HL-60 (cell line): ENCODE results near the gene TFF2.

Experiments
- GABPA ChIP-seq: IDR thresholded peaks from 2 replicates; pipeline ENCODE4 v1.6.1; 2012; ENCODE audit warnings: low read depth
- POLR2AphosphoS5 ChIP-seq: IDR thresholded peaks from 2 replicates; pipeline ENCODE4 v1.6.1; 2012; ENCODE audit warnings: low read depth
- SPI1 ChIP-seq: IDR thresholded peaks from 2 replicates; pipeline ENCODE4 v1.6.1; 2012; ENCODE audit warnings: low read depth, mild to moderate bottlenecking, borderline replicate concordance
- TF ChIP-seq, protein P1 (sequence below): IDR thresholded peaks from one replicate; pipeline ENCODE4 v1.5.1; 2011; ENCODE audit warnings: low read length, control low read depth, inconsistent platforms; ENCODE audit not compliant: insufficient read depth
- TF ChIP-seq, protein P2 (sequence below): IDR thresholded peaks from 2 replicates; pipeline ENCODE4 v1.6.1; 2012; ENCODE audit warnings: low read depth; ENCODE audit not compliant: insufficient replicate concordance

DNA sequence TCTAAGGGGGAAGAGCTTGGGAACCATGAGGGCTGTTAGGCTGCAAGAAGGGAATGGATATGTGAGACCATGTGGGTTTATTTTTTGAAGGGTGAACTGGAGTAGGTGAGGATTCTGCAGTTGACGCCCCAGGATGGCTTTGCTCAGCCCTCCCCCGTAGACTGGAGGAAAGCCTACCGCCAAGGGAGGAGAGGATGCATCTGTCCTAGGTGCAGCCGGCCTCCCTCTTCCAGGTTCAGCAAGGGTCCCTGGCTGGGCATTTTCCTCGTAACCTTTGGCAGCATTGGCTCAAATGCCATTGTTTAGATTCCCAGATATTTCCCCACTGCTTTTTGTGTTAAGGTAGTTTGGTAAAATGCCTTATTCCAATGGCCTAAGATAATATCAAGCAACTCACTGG, 52.1 kb downstream of the TFF2 start:
- TF ChIP-seq, protein P1, sequence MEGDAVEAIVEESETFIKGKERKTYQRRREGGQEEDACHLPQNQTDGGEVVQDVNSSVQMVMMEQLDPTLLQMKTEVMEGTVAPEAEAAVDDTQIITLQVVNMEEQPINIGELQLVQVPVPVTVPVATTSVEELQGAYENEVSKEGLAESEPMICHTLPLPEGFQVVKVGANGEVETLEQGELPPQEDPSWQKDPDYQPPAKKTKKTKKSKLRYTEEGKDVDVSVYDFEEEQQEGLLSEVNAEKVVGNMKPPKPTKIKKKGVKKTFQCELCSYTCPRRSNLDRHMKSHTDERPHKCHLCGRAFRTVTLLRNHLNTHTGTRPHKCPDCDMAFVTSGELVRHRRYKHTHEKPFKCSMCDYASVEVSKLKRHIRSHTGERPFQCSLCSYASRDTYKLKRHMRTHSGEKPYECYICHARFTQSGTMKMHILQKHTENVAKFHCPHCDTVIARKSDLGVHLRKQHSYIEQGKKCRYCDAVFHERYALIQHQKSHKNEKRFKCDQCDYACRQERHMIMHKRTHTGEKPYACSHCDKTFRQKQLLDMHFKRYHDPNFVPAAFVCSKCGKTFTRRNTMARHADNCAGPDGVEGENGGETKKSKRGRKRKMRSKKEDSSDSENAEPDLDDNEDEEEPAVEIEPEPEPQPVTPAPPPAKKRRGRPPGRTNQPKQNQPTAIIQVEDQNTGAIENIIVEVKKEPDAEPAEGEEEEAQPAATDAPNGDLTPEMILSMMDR = no peak
- TF ChIP-seq, protein P2, sequence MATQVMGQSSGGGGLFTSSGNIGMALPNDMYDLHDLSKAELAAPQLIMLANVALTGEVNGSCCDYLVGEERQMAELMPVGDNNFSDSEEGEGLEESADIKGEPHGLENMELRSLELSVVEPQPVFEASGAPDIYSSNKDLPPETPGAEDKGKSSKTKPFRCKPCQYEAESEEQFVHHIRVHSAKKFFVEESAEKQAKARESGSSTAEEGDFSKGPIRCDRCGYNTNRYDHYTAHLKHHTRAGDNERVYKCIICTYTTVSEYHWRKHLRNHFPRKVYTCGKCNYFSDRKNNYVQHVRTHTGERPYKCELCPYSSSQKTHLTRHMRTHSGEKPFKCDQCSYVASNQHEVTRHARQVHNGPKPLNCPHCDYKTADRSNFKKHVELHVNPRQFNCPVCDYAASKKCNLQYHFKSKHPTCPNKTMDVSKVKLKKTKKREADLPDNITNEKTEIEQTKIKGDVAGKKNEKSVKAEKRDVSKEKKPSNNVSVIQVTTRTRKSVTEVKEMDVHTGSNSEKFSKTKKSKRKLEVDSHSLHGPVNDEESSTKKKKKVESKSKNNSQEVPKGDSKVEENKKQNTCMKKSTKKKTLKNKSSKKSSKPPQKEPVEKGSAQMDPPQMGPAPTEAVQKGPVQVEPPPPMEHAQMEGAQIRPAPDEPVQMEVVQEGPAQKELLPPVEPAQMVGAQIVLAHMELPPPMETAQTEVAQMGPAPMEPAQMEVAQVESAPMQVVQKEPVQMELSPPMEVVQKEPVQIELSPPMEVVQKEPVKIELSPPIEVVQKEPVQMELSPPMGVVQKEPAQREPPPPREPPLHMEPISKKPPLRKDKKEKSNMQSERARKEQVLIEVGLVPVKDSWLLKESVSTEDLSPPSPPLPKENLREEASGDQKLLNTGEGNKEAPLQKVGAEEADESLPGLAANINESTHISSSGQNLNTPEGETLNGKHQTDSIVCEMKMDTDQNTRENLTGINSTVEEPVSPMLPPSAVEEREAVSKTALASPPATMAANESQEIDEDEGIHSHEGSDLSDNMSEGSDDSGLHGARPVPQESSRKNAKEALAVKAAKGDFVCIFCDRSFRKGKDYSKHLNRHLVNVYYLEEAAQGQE = no peak
- TF ChIP-seq SPI1 (no peak), POLR2AphosphoS5 (no peak), GABPA (no peak)
